UCSD-AML1 (cell line): Measurements from ENCODE around the gene UNC13B.
"Not testable (repeated sequence)": the region's sequence is repeated elsewhere in the genome, so short reads cannot be mapped to it uniquely, and the experiment has no call there.

Experiments used
- DNase-seq: peaks from one replicate; lab custom pipeline; 2025; ENCODE audit not compliant: unreplicated experiment; lab: John Stamatoyannopoulos, UW

Gene UNC13B

DNA sequence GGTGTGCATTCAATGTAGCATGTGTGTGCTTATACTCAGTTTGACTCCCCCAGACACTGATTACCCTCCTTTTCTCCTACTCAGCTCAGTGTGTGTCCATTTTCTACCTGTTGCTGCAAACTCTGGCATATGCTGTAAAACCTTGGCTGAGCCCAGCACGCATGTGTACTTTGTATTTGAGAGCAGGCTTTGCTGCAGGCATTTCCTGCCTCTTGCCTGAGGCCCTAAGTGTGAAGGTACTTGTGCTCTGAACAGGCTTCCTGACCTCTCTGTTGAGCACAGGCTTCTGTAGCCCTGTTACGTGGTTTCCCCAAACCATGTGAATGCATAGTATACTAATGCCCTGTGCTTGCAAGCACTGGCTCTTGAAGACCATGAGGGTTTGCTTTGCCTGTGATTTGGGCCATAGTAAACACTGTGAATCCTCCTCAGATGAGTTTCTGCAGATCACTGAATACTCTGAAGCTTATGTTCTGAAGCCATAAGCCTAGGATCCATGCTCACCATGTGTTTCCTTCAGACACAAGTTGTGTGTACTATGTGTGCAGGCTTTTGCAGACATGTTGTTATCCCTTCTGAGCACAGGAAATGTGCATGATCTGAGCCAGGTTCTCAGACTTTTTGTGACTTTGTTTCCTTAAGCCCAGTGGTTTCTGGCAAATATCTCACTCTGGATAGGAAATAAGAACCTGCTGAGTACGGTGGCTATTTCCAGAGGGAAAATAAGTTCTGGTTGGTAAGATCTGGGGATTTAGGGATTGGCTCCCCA lies 203.2 kb downstream of the UNC13B start:
- no peak for DNase-seq

DNA sequence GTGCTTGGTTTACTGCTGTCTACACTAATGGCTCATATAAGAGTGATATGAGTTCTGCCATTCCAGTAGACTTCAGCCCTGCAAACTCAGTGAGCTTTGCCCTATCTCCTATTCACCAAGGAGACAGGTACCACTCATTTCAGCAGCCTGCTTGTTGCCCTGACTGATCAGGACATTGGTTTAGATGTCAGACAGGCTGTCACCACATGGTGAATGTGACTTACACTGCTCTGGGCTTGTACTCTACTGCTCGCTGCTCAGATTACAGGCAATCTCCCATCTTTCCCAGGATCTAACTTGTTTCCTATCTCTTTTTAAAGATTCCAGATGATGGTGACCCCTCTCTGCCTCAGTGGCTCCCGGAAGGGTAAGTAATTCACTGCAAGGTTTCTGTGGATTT lies 204.8 kb downstream of the UNC13B start:
- no peak for DNase-seq

DNA sequence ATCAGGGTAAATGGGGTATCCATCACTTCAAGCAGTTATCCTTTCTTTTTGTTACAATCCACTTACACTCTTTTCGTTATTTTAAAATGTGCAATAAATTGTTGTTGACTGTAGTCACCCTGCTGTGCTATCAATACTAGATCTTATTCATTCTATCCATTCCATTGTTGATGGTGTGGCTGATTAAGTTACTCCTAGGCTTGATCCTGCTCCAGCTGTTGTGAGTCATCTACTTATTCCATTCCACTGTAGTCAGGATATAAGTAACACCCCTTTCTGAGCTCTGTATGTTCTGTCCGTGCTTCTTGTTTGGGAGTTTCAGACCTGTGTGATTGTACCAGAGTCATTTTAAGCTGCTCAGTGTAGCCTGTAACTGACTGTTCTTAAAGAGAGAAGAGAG lies 205.6 kb downstream of the UNC13B start:
- no peak for DNase-seq

DNA sequence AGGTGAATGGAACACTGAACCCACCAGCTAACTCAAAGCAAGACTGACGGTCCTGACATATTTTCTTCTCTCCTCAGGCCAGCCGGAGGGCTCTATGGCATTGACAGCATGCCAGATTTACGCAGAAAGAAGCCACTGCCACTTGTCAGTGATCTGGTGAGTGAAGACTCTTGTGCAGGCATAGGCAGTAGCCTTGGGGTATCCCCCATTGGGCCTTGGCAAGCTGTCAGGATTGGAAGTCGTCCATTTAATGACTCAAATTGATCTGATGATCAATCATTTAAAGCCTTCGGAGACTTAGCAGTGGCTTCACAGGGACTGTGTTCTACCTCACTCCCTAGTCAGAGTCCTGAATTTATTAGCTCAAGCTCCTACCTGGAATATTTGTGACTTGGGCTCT lies 208.4 kb downstream of the UNC13B start:
- no peak for DNase-seq

DNA sequence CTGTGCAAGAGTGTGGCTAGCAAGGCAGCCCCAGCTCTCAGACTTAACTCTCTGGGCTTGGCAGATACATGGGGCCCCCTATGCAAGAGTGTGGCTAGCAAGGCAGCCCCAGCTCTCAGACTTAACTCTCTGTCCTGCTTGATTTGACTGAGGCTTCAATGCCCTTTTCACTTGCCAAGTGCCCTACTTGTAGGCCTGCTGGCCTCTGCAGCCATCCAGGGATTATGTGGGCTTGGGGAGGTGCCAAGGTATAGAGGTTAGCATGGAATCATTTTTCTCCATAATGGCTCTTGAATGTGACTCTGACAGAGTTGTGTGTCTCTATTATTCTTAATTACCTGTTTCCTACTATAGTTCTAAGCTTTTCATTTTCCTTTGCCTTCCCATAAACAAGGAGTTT lies 212.6 kb downstream of the UNC13B start:
- no peak for DNase-seq

DNA sequence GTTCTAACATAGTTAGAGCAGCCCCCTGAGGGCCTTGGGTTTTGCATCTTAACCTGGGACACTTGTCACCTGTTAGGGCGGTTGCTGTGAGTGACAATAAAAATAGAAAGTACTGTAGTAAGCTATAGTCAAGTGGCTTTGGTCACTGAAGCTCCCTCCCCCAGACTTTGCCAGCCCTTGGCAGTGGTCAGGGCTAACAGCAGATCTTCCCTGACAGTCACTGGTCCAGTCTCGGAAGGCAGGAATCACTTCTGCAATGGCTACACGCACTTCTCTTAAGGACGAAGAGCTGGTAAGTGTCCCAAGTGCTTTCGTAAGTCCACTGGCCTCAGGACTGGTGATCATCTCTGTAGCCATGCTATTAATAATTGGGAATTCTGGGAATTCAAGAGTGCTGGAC lies 213.1 kb downstream of the UNC13B start:
- no peak for DNase-seq

DNA sequence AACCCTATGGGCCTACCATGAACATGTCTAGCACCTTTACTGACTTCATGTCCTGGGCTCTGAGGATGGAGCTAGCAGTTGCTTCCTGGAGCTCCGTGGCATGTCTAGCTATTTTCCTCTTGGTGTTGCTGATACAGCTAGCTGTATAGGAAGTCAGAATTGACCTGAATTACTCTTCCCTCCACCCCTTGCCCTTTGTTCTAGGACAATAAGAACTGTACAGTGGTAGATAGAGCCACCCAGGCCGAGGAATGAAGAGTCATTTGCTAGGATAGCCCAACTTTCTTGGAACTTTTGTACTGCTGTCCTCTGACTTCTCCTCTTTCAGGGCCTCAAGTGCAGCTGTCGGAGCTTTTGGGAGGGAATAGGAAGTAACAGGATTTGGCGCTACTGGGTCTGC lies 218.2 kb downstream of the UNC13B start:
- DNase-seq: no peak

DNA sequence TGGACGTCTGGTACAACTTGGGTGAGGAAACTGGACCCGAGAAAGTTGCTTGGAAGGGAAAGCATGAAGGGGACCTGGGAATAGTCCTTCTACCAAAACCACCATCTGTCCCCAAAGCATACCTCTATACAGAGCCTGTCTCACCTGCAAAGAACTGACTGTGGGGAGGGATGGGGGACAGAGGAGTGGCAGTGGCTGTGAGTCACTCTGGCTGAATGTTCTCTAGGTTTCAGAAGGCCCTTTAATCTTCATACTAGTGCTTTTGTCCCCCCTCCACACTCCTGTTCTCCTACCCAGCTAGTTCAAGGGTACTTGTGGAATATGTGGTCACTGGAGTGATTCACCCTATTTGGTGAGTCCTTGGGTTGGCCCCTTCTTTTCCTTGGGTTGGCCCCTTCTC lies 218.8 kb downstream of the UNC13B start:
- no peak for DNase-seq

DNA sequence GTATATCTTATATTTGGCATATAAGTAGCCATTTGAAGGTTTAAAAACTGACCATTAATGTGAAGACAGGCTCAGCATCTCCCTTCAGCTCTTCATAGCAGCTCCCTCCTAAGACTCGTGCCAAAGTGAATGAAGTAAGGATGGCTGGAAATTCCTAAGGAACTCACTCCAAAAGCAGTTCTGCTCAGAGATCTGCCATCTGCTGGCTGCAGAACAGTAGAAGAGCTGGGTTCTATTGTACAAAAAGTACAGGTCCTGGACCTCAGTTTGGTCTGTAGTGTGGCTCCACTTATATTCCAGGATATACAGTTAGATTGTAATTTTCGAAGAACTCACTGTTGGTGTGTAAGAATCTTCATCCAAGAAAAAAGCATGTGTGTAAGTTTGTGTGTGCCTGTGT lies 223.2 kb downstream of the UNC13B start:
- no peak for DNase-seq

DNA sequence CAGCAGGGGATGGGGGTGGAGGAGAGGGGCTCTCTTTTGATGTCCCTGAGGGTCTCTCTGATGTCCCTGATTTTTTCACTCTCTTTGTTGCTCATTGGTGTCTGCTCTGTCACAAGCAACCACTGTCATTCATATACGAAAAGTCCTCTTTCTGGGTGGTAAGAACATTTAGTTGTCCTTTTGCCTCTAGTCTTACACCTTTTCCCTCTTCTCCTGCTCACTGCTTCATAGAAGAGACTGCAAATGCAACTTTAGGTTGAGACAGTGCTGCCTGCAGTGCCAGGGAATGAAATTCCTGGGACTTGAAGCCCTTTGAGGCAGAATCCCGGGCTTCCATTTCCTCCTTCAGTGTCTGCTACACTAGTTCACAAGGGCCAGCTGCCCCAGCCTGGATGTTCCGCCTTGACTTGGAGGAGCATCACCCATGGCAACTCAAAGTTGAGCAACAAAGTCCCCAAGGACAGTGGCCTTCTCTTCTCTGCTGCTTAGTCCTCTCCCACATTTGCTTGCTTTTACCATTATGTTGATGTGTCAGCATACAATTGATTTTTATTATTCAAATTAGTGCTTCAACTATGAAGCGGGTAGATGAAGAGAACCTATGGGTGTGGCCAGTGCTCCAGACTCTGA lies 233.4 kb downstream of the UNC13B start:
- no peak for DNase-seq

DNA sequence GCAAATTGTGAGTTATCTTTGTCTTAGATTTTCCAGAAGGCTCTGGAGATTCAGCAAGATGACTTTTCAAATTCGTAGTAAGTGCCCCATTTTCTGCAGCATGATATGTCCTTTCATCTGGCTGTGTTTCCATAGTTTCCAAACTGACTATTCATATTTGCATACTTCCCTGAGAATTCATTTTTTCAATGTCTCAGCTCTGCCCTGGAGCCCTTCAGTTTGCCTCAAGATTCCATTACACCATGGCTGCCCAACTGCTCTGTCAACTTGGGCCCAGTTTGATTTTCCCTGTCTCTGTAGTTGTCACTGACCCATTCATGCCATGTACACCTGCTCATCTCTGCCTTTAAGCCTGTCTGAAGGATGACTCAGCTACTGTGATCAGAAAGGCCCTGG lies 233.9 kb downstream of the UNC13B start:
- DNase-seq: no peak

DNA sequence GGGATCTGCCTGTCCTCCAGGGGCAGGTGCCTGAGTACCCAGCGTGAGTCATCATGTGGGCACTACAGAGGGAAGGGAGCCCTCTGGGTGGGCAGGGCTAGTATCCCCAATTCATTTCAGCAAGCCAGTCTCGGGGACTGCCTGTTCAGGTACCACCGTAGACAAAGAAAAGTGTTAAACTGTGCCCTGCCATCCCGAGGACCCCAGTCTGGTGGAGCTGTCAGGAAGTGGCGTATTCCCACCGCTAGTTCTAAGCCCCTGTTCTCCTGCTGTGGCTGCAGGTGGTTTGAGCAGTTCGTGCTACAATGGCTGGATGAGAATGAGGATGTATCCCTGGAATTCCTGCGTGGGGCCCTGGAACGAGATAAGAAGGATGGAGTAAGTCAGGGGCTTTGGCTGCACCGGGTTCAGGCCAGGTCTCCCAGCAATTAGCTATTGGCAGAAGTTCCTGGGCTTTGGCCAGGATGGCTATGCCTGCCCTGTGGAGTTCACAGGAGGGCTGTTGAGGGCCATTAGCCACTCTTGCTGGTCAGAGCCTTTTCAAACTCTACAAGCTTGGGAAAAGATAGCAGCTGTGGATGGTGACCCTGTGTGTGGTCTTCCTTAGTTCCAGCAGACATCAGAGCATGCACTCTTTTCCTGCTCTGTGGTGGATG lies 234.9 kb downstream of the UNC13B start:
- no peak for DNase-seq

DNA sequence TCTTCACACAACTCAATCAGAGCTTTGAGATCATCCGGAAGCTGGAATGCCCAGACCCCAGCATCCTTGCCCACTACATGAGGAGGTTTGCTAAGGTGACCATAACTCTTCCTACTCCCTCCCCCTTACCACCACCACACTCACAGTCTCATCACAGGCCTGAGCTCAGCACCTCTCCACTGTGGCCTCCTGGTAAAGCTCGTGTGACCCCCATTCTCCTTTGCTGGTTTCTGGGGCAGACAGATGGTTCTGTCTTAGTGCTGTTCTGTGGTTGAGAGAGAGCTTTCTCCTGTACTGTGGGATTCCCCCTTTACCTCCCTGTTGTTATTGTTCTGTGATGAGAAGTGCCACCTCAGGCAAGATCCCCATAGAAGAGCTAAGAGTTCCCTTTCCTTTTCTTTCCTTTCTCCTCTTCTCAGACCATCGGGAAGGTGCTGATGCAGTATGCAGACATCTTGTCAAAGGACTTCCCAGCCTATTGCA lies 235.4 kb downstream of the UNC13B start:
- DNase-seq: no peak

DNA sequence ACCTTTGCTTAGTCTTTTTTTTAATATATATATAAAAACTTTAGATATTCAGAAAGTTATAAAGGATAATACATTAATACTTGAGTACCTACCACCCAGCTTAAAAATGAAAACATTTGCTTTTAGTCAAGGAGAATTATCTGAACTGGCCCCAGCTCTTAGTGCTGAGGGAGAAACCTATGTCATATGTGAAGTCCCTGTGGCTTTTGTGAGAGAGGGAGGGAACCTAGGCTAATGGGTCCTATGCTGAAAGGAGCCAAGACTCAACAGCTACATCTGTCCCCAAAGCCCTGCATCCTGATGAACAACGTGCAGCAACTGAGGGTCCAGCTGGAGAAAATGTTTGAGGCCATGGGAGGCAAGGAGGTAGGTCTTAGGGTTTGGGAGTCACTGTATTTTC lies 236.1 kb downstream of the UNC13B start:
- DNase-seq: no peak

DNA sequence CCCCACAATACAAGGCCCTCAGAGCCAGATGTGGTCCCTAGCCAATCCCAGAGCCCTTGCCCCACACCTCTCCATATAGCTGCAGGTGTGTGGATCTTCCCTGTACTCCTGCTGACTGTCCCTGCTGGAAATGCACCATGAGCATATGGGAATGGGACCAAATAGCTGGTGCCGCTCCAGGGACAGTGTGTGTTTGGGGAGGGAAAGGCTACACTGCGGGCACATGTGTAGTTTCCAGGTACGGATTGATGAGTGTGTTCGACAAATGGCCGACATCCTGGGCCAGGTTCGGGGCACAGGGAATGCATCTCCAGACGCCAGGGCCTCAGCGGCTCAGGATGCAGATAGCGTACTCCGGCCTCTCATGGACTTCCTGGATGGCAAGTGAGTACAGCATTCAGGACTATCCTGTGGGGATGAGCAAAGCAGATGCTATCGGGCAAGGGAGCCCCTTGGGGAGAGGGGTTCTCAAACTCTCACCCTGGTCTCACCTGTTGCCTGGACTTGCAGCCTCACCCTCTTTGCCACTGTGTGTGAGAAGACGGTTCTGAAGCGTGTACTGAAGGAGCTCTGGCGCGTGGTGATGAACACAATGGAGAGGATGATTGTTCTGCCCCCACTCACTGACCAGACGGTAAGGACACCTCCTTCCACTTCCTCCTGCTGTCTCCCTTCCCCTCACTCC lies 237.0 kb downstream of the UNC13B start:
- DNase-seq: no peak

DNA sequence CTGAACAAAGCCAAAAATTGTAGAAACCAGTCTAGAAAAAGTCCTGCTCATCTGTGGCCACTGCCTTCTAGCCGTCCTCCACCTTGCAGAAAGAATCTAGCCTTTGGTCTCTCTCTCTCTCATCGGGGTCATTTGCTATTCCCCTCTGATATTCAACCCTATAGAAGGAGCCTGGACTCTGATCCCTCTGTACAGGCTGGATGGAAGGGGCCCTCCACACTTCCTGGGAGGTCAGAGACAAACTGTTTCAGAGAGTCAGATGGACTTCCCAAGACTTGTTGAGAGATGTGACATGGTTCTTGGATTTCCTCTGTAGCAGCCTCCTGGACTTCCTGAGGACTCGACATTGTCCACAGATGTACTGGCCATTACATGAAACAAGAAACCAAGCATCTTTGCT lies 243.1 kb downstream of the UNC13B start:
- no peak for DNase-seq

DNA sequence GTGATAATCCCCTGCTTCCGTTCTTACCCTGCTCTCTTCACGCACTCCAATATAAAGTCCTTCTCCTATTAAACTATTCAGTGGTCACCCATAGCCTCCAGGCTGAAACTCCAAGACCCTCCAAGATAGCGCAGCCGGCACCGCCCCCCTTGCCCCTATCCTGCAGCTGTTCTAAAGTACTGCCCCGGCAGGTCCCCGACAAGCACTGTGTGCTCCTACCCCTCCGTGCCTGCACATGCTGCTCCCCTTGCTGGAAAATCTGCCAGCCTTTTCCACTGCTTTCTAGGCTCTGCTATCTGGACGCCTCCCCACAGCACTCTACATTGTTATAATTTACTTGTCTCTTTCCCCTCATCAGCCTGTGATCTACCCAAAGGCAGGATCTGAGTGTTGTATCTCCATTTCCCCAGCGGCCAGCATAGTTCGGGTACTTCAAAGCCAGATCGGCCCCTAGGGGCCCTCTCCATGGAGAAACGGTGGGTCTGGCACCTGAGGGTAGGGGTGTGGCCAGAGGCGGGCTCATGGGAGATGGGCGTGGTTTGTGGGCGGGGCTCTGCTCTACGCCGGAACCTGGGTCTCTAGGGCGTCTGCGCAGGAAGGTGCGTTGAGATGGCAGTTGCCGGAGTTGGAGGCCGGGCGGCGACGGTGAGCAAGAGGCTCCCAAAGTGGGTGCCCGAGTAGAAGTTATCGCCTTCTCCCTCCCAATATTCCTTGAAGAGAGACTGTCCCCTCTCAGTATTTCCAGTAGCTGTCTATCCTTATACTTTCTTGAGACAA lies 244.6 kb downstream of the UNC13B start:
- DNase-seq: no peak

DNA sequence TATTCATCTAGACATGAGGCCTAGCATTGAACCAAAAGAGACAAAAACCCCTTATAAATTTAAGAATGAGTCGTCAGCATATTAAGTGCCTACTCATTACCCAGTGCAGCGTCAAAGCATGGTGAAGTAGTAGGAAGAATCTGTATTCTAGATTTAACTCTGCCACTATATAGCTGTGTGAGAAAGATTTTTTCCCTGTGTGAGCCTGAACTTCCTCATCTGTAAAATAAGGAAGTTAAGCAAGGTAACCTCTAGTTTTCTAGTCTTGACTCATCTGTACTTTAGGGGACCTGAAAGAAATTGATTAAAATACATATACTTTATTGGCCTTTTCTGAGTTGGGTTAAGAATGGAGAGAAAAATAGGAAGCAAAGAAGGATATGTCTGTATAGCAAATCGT lies 246.0 kb downstream of the UNC13B start:
- DNase-seq: no peak

DNA sequence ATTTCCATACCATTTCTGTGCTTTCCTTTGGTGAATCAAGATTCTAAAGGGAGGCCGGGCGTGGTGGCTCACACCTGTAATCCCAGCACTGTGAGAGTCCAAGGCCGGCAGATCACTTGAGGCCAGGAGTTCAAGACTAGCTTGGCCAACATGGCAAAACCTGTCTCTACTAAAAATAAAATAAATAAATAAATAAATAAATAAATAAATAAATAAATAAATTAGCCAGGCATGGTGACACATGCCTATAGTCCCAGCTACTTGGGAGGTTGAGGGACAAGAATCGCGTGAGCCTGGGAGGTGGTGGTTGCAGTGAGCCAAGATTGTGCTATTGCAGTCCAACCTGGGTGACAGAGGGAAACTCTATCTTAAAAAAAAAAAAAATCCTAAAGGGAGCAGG lies 247.6 kb downstream of the UNC13B start:
- DNase-seq: not testable (repeated sequence)

DNA sequence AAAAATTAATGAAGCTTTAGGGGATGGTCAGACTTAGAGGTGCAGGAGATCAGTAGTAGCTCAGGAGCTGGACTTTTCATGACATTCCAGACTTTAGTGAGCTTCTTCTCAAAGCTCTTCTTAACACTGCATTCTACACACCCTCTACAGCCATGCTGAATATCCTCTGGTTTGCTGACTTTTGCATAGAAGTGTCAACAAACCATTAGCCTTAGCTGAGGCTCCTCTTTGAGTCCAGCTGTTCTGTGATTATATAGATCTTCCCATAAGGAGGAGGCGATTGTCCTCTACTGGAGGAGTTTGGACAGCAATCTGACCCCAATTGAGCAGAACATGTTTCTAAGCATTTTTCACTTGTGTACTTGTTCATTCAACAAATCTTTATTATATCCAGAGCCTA lies 253.1 kb downstream of the UNC13B start:
- no peak for DNase-seq
